ENCODE results near the gene BNC2.

DNA sequence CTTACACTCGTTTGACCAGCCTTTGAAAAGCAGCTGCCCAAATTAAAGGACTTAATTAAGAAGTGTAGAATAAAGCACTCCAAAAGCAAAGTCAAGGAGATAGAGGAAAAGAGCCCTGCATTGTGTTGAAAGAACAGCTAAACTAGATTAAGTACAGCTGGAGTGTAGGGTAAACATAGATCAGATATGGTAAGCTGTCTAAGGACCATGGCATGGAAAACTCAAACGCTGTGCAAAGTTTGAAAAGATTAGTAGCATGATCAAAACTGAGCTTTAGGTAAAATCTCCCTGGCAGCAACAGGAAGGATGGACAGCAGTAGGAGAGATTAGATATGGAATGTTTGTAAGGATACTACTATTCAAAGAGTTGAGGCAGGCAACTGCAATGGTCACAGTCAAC, 55.4 kb downstream of the BNC2 start:
- TF ChIP-seq CTCF (IDR thresholded peaks at IDR 0.05) (no peak), POLR2A (IDR thresholded peaks at IDR 0.05) (no peak)

All from right lobe of liver (tissue), 4 donors.